ENCODE results near the gene SDK1. TPM values are rescaled to one million over a fixed set of nuclear protein-coding genes. Genes with fewer than 3 reads are reported as not detected.

SDK1 gene
- total and polyA plus RNA-seq, 2 donors (not counting 3 experiments of a cell fraction or from before 2014, with no cell fraction given): 1.6 to 3.9 TPM

DNA sequence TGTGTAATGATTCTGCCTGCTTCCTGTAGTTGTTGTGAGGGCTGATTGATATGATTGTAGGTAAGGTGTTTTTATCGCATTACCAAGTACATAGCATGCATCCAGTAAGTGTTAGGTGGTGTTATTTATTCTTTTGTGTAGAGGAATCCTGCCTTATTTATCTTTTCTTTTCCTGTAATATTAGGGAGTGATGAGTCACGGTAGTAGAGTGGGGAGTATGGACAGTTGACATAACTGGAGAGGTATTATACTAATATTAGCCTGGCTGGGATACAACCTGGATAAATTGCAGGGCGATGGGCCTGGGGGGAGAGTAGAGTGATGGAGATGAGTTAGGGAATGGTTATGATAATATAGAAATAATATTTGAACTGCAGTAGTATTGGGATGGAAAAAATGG, 9.8 kb downstream of the SDK1 start:
- POLR2A ChIA-PET: no interaction called here
- H3K36me3 ChIP-seq (ENCODE audit: control insufficient read depth in 2 of 2, extremely low read depth in 1 of 2, insufficient read depth in 2 of 2, low read length in 2 of 2): no peaks in the 10 kb centered on the region
- CTCF ChIA-PET: interaction anchor here (1.0 kb wide), 1 partner anchor 10 kb away, joined by 4 read pairs; the partner anchor contains the start of gene SDK1
- peaks cover 0 to 3% of the 10 kb centered on the region in 2 experiments for H3K27me3 ChIP-seq (ENCODE audit: control insufficient read depth in 2 of 2, insufficient read depth in 2 of 2, low read length in 2 of 2)
- no peak overlapping the region for H3K4me2 ChIP-seq (ENCODE audit: insufficient read depth, low read length)
- DNase-seq (ENCODE audit: low read depth, low spot score) (no peak), FAIRE-seq (no peak)
- H3K27ac ChIP-seq (ENCODE audit: insufficient read depth, low read depth, low read length): no peak overlapping the region
- H3K9me1 ChIP-seq (replicated peaks; ENCODE audit: control insufficient read depth, extremely low read depth, insufficient read depth, low read length): no peaks in the 10 kb centered on the region
- H3K79me2 ChIP-seq (ENCODE audit: control insufficient read depth, insufficient read depth, low read length): no peaks in the 10 kb centered on the region
- H4K20me1 ChIP-seq (replicated peaks; ENCODE audit: control insufficient read depth, extremely low read depth, insufficient read depth, low read length): no peaks in the 10 kb centered on the region
- TF ChIP-seq GATA2 (IDR thresholded peaks at IDR 0.05; ENCODE audit: insufficient read depth, insufficient read length, low read depth, low read length) (no peak), FOS (IDR thresholded peaks at IDR 0.05; ENCODE audit: borderline replicate concordance, insufficient read depth, low read length) (peak; percentile 24), POLR2A (IDR thresholded peaks at IDR 0.05; ENCODE audit: low read depth, low read length) (no peak), POLR2AphosphoS5 (IDR thresholded peaks at IDR 0.05; ENCODE audit: insufficient read depth, low read depth, low read length) (no peak), JUN (IDR thresholded peaks at IDR 0.05; ENCODE audit: borderline replicate concordance, insufficient read depth, insufficient read length, low read depth) (no peak)
- H3K9me3 ChIP-seq (replicated peaks; ENCODE audit: control insufficient read depth, insufficient read depth, low read length): no peaks in the 10 kb centered on the region
- no peaks in the 10 kb centered on the region for H3K4me1 ChIP-seq (ENCODE audit: control insufficient read depth, extremely low read depth, insufficient read depth, low read length)
- intact Hi-C loops (cut with micrococcal nuclease) (no loop called here), dilution Hi-C loops (cut with MboI; ENCODE audit: extremely low pct_ligation_motif_present, low sequenced_read_pairs) (no loop called here)
- no peak overlapping the region for H2AFZ ChIP-seq (ENCODE audit: low read depth, low read length)
- no TSS peak for BruUV-seq (replicated peaks)
- no peak overlapping the region for H3K4me3 ChIP-seq (replicated peaks in 1 of 3; ENCODE audit: insufficient read depth in 1 of 3, low read depth in 1 of 3, low read length in 3 of 3)
- no peak overlapping the region for H3K9ac ChIP-seq (replicated peaks; ENCODE audit: extremely low read depth, insufficient read depth, low read length)

DNA sequence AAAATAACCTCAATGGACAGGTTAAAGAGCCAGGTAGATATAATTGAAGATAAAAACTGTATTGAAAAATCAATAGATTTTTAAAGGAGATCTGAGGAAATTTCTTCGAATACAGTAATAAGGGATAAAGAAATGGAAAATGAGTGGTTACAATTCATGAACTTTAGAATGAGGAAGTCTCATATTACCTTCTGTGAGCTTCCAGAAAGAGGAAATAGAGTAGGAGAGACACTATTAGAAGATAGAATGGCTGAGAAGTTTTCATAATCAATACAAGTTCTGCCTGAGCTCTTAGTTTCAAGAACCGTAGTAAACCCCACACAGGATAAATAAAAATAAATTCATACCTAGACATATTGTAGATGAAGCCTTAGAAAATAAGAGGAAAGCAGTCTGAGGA, 11.5 kb downstream of the SDK1 start:
- no peaks in the 10 kb centered on the region for H3K79me2 ChIP-seq (ENCODE audit: control insufficient read depth, insufficient read depth, low read length)
- no peak overlapping the region for H2AFZ ChIP-seq (ENCODE audit: low read depth, low read length)
- H4K20me1 ChIP-seq (replicated peaks; ENCODE audit: control insufficient read depth, extremely low read depth, insufficient read depth, low read length): no peaks in the 10 kb centered on the region
- H3K9ac ChIP-seq (replicated peaks; ENCODE audit: extremely low read depth, insufficient read depth, low read length): no peak overlapping the region
- no peak overlapping the region for H3K27ac ChIP-seq (ENCODE audit: insufficient read depth, low read depth, low read length)
- FAIRE-seq (no peak), DNase-seq (ENCODE audit: low read depth, low spot score) (no peak)
- H3K9me1 ChIP-seq (replicated peaks; ENCODE audit: control insufficient read depth, extremely low read depth, insufficient read depth, low read length): no peaks in the 10 kb centered on the region
- H3K4me1 ChIP-seq (ENCODE audit: control insufficient read depth, extremely low read depth, insufficient read depth, low read length): no peaks in the 10 kb centered on the region
- H3K4me2 ChIP-seq (ENCODE audit: insufficient read depth, low read length): no peak overlapping the region
- no peaks in the 10 kb centered on the region for H3K36me3 ChIP-seq (ENCODE audit: control insufficient read depth in 2 of 2, extremely low read depth in 1 of 2, insufficient read depth in 2 of 2, low read length in 2 of 2)
- ChIA-PET POLR2A (no interaction called here), CTCF (interaction anchor here (1.0 kb wide), 1 partner anchor 10 kb away, joined by 3 read pairs; no protein-coding TSS in a partner anchor)
- peaks cover 0 to 1% of the 10 kb centered on the region in 2 experiments for H3K27me3 ChIP-seq (ENCODE audit: control insufficient read depth in 2 of 2, insufficient read depth in 2 of 2, low read length in 2 of 2)
- intact Hi-C loops (cut with micrococcal nuclease) (no loop called here), dilution Hi-C loops (cut with MboI; ENCODE audit: extremely low pct_ligation_motif_present, low sequenced_read_pairs) (no loop called here)
- no TSS peak for BruUV-seq (replicated peaks)
- no peak overlapping the region for H3K4me3 ChIP-seq (replicated peaks in 1 of 3; ENCODE audit: insufficient read depth in 1 of 3, low read depth in 1 of 3, low read length in 3 of 3)
- no peaks in the 10 kb centered on the region for H3K9me3 ChIP-seq (replicated peaks; ENCODE audit: control insufficient read depth, insufficient read depth, low read length)
- TF ChIP-seq, protein P1, sequence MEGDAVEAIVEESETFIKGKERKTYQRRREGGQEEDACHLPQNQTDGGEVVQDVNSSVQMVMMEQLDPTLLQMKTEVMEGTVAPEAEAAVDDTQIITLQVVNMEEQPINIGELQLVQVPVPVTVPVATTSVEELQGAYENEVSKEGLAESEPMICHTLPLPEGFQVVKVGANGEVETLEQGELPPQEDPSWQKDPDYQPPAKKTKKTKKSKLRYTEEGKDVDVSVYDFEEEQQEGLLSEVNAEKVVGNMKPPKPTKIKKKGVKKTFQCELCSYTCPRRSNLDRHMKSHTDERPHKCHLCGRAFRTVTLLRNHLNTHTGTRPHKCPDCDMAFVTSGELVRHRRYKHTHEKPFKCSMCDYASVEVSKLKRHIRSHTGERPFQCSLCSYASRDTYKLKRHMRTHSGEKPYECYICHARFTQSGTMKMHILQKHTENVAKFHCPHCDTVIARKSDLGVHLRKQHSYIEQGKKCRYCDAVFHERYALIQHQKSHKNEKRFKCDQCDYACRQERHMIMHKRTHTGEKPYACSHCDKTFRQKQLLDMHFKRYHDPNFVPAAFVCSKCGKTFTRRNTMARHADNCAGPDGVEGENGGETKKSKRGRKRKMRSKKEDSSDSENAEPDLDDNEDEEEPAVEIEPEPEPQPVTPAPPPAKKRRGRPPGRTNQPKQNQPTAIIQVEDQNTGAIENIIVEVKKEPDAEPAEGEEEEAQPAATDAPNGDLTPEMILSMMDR (IDR thresholded peaks at IDR 0.05; ENCODE audit: extremely low read depth in 1 of 2, insufficient read depth in 1 of 2, low read depth in 1 of 2, low read length in 2 of 2): no peak
- TF ChIP-seq FOS (IDR thresholded peaks at IDR 0.05; ENCODE audit: borderline replicate concordance, insufficient read depth, low read length): no peak
- TF ChIP-seq GATA2 (IDR thresholded peaks at IDR 0.05; ENCODE audit: insufficient read depth, insufficient read length, low read depth, low read length): no peak

All from endothelial cell of umbilical vein (primary cell).